ENCODE data around the gene EHD1. TPM values are rescaled to one million over a fixed set of nuclear protein-coding genes. Genes with fewer than 3 reads are reported as not detected.
A peak's percentile ranks its signal among the peaks of the same experiment; 100 is the strongest.

Gene EHD1
- total RNA-seq, 4 donors from 2014 or later = 66.4 to 226 (median 94.8) TPM

- ATAC-seq (ENCODE audit: low FRiP score) (no peak), DNase-seq (ENCODE audit: low spot score) (no peak)
- no peak for TF ChIP-seq CTCF (IDR thresholded peaks at IDR 0.05)
These were observed 2.0 kb upstream of the EHD1 start for GRCh38 chr11:64880240-64881001.

DNA sequence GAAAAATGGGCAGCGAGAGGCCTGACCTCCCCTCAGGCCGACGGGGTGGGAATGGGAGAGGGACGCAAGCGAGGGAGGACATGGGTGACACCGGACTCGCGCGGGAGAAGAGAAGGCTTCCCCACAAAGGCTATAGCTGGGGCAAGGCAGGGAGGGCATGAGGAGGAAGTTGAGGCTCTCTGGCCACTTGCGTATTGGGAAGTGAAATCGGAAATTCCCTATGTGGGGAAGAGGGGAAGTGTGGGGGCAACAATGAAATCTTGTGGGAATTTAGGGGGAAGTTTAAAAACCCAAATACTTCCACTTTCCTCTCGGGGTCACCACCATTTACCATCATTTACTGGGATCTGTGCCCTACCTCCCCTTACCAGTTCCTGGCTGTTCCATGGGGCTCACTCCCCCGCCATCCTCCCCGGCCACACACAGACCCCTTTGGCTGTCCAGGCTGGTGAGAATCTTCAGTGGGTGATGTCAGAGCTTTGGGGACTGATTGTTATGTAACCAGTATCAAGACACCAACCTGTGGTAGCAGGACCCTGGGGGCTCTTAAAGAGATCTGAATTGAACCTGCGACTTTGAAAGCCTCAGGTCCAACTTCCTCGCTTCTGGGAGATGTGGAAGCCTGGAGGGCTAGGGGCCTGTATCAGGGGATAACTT lies 951 bp upstream of the EHD1 start:
- DNase-seq (ENCODE audit: low spot score) (no peak), ATAC-seq (ENCODE audit: low FRiP score) (no peak)
- no peak for TF ChIP-seq CTCF (IDR thresholded peaks at IDR 0.05)

DNA sequence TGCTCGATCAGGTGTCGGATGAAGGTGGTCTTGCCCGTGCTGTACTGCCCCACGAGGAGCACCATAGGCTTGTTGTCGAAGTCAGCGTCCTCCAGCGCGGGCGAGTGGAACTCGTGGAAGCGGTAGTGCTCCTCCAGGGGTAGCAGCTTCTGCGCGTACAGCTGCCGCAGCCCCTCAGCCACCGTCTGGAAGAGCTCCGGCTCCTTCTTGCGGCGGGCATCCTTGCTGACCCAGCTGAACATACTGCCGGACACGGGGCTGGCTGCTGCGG lies 263 bp downstream of the EHD1 start:
- no peak for TF ChIP-seq CTCF (IDR thresholded peaks at IDR 0.05)
- ATAC-seq (ENCODE audit: low FRiP score) = no peak

GRCh38 chr11:64877390-64878222 lies 815 bp downstream of the EHD1 start:
- peak; percentile 3 for ATAC-seq (ENCODE audit: low FRiP score)
- no peak for DNase-seq (ENCODE audit: low spot score)

More for the DNA sequence above, 263 bp downstream of the EHD1 start:
- no peak for DNase-seq (ENCODE audit: low spot score)

DNA sequence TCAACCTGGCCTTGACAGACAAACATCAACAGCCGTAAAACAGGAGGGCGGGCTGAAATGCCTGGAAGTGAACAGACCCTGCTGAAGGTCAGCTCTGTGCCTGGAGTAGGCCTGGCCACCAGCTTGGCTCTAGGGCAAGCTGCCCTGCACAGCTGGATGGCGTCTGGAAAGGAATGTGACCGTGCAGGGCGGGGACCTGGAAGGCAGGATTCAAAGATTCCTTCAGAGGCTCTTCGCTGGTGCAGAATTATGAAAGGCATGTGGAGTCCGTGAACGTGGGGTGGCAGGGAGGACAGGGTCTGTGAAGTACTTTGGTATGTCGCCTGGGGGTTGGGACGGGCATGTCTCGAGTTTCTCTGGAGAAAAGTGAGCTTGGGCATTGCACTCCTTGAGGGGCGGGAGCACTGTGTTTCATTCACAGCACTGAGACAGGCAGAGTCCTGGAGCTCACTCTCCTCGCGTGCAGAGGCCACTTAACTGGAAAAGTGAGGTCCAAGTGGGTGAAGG lies 1.5 kb downstream of the EHD1 start:
- no peak for TF ChIP-seq CTCF (IDR thresholded peaks at IDR 0.05)
- DNase-seq (ENCODE audit: low spot score) = no peak
- ATAC-seq (ENCODE audit: low FRiP score) = no peak

More at GRCh38 chr11:64877390-64878222, 815 bp downstream of the EHD1 start:
- no peak for TF ChIP-seq CTCF (IDR thresholded peaks at IDR 0.05)

DNA sequence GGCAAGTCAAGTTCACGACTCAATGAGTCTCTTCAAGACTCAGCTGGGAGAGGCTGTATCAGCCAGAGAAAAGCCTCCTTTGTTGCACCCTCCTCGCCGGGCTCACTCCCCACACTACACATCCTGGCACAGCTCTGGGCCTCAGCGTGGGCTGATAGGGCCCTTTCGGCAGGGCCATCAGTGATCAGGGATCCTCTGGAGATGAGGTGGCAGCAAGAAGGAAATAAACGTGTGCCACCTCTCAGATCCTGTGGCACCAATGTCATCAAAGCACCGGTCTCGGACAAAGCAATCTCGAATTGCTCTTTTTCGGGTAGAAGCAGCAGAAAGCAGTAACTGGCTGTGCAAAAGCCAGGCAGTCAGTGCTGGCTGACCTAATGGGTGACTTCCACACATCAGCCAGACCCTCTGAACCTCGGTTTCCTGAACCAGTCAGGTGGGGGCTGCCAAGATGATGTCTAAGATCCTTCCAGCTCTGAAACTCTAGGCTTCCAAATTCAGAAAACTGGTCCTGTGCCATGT lies 2.1 kb downstream of the EHD1 start:
- ATAC-seq (ENCODE audit: low FRiP score) (no peak), DNase-seq (ENCODE audit: low spot score) (no peak)
- TF ChIP-seq CTCF (IDR thresholded peaks at IDR 0.05) = no peak

All from omental fat pad (tissue), 4 donors.